ENCODE data around the gene SEMA6B.

The SEMA6B gene

DNA sequence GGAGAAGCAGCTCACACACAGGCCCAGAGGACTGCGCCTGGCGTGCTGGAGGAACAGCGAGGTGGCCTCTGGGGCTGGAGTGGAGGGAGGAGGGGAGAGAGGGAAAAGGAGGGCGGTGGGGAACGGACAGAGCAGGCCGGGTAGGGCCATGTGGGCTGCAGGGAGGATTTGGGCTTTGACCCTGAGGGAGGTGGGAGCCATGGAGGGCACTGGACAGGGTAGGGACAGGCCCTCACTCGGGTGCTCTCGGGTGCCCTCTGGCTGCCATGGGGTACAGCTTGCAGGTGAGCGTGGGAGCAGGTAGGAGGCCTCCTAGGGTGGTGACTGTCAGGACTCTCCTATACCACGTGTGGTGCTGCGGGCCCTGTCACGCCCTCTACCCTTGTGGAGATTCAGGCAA, 64.0 kb downstream of the SEMA6B start (continued):
- TF ChIP-seq ZNF792 (tag by site-specific recombination; IDR thresholded peaks at IDR 0.05): no peak
- TF ChIP-seq ZNF660 (tag by site-specific recombination; IDR thresholded peaks at IDR 0.05): no peak
- TF ChIP-seq, protein P1, sequence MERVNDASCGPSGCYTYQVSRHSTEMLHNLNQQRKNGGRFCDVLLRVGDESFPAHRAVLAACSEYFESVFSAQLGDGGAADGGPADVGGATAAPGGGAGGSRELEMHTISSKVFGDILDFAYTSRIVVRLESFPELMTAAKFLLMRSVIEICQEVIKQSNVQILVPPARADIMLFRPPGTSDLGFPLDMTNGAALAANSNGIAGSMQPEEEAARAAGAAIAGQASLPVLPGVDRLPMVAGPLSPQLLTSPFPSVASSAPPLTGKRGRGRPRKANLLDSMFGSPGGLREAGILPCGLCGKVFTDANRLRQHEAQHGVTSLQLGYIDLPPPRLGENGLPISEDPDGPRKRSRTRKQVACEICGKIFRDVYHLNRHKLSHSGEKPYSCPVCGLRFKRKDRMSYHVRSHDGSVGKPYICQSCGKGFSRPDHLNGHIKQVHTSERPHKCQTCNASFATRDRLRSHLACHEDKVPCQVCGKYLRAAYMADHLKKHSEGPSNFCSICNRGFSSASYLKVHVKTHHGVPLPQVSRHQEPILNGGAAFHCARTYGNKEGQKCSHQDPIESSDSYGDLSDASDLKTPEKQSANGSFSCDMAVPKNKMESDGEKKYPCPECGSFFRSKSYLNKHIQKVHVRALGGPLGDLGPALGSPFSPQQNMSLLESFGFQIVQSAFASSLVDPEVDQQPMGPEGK (tag by site-specific recombination; IDR thresholded peaks at IDR 0.05): no peak

DNA sequence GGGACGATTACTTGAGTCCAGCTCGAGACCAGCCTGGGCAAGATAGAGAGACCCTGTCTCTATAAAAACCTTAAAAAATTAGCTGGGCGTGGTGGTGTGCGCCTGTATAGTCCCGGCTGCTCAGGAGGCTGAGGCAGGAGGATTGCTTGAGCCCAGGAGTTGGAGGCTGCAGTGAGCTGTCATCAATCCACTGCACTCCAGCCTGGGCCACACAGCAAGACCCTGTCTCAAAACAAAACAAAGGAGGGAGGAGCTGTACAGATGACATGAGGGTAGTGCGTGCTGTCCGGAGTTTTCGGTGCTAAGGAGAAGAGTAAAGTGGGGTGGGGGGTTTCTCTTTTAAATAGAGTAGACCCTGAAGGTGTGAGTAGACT, 64.8 kb downstream of the SEMA6B start:
- Histone ChIP-seq H3K27ac (ENCODE audit: extremely low read depth, low read depth, low read length) (no peak overlapping the region), H3K4me1 (ENCODE audit: control insufficient read depth, insufficient read depth, low read length) (no peaks in the 10 kb centered on the region), H3K9me3 (ENCODE audit: control insufficient read depth, insufficient read depth, low read depth, low read length) (no peaks in the 10 kb centered on the region), H3K4me3 (ENCODE audit: low read depth, low read length) (no peak overlapping the region), H3K36me3 (ENCODE audit: control insufficient read depth in 2 of 2, insufficient read depth in 1 of 2, low read length in 2 of 2) (peaks cover 34 to 86% of the 10 kb centered on the region in 2 experiments; a peak in 2 of 3 replicates)
- ChIA-PET POLR2A (interaction anchor here (1.3 kb wide), 1 partner anchor 23 kb away, joined by 4 read pairs; the partner anchor contains the start of gene HDGFL2), CTCF (interaction anchor here (0.5 to 1.9 kb wide), 4 partner anchors 29 to 141 kb away, joined by 4 to 6 read pairs (median 4); no protein-coding TSS in a partner anchor)
- TF ChIP-seq ZNF521 (tag by site-specific recombination; IDR thresholded peaks at IDR 0.05) (no peak), ZNF121 (tag by site-specific recombination; IDR thresholded peaks at IDR 0.05) (peak; percentile 92), ZNF221 (tag by site-specific recombination; IDR thresholded peaks at IDR 0.05; ENCODE audit: borderline replicate concordance) (no peak), TRIM28 (IDR thresholded peaks at IDR 0.05; ENCODE audit: borderline replicate concordance, low read length) (no peak), ZNF629 (tag by site-specific recombination; IDR thresholded peaks at IDR 0.05) (no peak), ZNF211 (tag by site-specific recombination; IDR thresholded peaks at IDR 0.05; ENCODE audit: low read depth) (no peak)

DNA sequence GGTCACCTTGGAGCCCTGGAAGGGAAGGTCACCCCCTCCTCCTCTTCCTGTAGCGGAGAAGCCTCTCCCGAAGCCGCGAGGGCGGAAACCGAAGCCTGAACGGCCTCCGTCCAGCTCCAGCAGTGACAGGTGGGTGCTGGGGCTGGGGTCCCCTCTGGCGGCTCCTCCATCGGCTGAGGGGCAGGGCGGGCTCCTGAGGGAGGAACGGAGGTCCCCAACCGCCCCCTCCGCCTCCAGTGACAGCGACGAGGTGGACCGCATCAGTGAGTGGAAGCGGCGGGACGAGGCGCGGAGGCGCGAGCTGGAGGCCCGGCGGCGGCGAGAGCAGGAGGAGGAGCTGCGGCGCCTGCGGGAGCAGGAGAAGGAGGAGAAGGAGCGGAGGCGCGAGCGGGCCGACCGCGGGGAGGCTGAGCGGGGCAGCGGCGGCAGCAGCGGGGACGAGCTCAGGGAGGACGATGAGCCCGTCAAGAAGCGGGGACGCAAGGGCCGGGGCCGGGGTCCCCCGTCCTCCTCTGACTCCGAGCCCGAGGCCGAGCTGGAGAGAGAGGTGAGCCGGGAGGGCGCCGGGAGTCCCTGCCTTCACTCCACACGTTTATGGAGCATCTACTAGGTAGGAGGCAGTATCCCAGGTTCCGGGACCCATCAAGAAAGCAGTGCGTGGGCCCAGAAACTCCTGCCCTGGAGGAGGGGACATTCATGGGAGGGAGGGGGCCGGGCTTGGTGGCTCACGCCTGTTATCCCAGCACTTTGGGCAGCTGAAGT, 65.4 kb downstream of the SEMA6B start:
- H3K4me1 ChIP-seq (ENCODE audit: control insufficient read depth, insufficient read depth, low read length): no peaks in the 10 kb centered on the region
- H3K4me3 ChIP-seq (ENCODE audit: low read depth, low read length): no peak overlapping the region
- no peak for TF ChIP-seq ZNF610 (tag by site-specific recombination; IDR thresholded peaks at IDR 0.05; ENCODE audit: borderline replicate concordance)
- no peak for TF ChIP-seq ZNF362 (tag by site-specific recombination; IDR thresholded peaks at IDR 0.05)
- no peak for TF ChIP-seq SETDB1 (IDR thresholded peaks at IDR 0.05; ENCODE audit: insufficient read length, low read length)
- TF ChIP-seq ZFP69B (tag by site-specific recombination; IDR thresholded peaks at IDR 0.05): no peak
- no peak for TF ChIP-seq ZNF544 (tag by site-specific recombination; IDR thresholded peaks at IDR 0.05)
- TF ChIP-seq ZNF404 (tag by site-specific recombination; IDR thresholded peaks at IDR 0.05): no peak
- TF ChIP-seq, protein P1 (tag by site-specific recombination; IDR thresholded peaks at IDR 0.05): no peak
- TF ChIP-seq ZNF324 (tag by site-specific recombination; IDR thresholded peaks at IDR 0.05): no peak
- TF ChIP-seq GLIS1 (tag by site-specific recombination; IDR thresholded peaks at IDR 0.05): no peak
- no peak for TF ChIP-seq ZNF596 (tag by site-specific recombination; IDR thresholded peaks at IDR 0.05)
- TF ChIP-seq ZNF521 (tag by site-specific recombination; IDR thresholded peaks at IDR 0.05): no peak
- no peak for TF ChIP-seq ZNF112 (tag by site-specific recombination; IDR thresholded peaks at IDR 0.05)
- ChIA-PET CTCF (interaction anchor here (1.9 kb wide), 1 partner anchor 142 kb away, joined by 6 read pairs; no protein-coding TSS in a partner anchor), POLR2A (interaction anchor here (0.5 to 1.3 kb wide), 2 partner anchors 10 to 22 kb away, joined by 4 to 5 read pairs; partner anchors contain the start of gene HDGFL2)
- no peak overlapping the region for H3K27ac ChIP-seq (ENCODE audit: extremely low read depth, low read depth, low read length)
- peaks cover 38 to 91% of the 10 kb centered on the region in 2 experiments; a peak in 2 of 3 replicates for H3K36me3 ChIP-seq (ENCODE audit: control insufficient read depth in 2 of 2, insufficient read depth in 1 of 2, low read length in 2 of 2)
- no peaks in the 10 kb centered on the region for H3K9me3 ChIP-seq (ENCODE audit: control insufficient read depth, insufficient read depth, low read depth, low read length)

Data from HEK293 (cell line).